SU-DHL-6 (cell line): ENCODE results near the gene ZNF709.
"Not testable (repeated sequence)": the region's sequence is repeated elsewhere in the genome, so short reads cannot be mapped to it uniquely, and the experiment has no call there.

Source experiments
- H2AFZ ChIP-seq: fragments of 200-600 bp; sonication (generic); 2 replicates; pipeline ENCODE4 v1.6.1; 2014; ENCODE audit warnings: low read depth, mild to moderate bottlenecking, moderate library complexity, mixed read lengths, antibody characterized with exemption, low read length; ENCODE audit not compliant: severe bottlenecking
- H3F3A ChIP-seq: fragments of 200-600 bp; shearing (Covaris generic); 2 replicates; pipeline ENCODE4 v1.6.0; 2016; ENCODE audit warnings: antibody characterized with exemption, mild to moderate bottlenecking; ENCODE audit not compliant: insufficient read depth
- H3K27ac ChIP-seq: fragments of 200-600 bp; sonication (generic); 2 replicates; pipeline ENCODE4 v1.5.1; 2016; ENCODE audit warnings: low read depth, mild to moderate bottlenecking, low read length, moderate library complexity, mixed read lengths
- H3K27me3 ChIP-seq: fragments of 200-600 bp; sonication (generic), shearing (Covaris generic); 2 replicates; pipeline ENCODE4 v1.6.0; 2014; ENCODE audit warnings: mild to moderate bottlenecking, low read length
- H3K36me3 ChIP-seq: fragments of 200-600 bp; sonication (generic); 2 replicates; pipeline ENCODE4 v1.6.1; 2014; ENCODE audit warnings: mild to moderate bottlenecking, low read length, mixed read lengths
- H3K4me2 ChIP-seq: fragments of 300-600, 200-600 bp; shearing (Covaris generic), sonication (generic); 2 replicates; pipeline ENCODE4 v1.6.0; 2014; ENCODE audit warnings: low read length, low read depth, mild to moderate bottlenecking; ENCODE audit not compliant: poor library complexity, severe bottlenecking
- H3K4me3 ChIP-seq: fragments of 200-600 bp; sonication (generic); 2 replicates; pipeline ENCODE4 v1.5.1; 2014; ENCODE audit warnings: antibody characterized with exemption, low read length, mild to moderate bottlenecking, mixed read lengths; ENCODE audit not compliant: insufficient read depth, poor library complexity, severe bottlenecking
- H3K79me2 ChIP-seq: fragments of 200-600 bp; sonication (generic); 2 replicates; pipeline ENCODE4 v1.6.1; 2014; ENCODE audit warnings: mild to moderate bottlenecking, low read length, moderate library complexity; ENCODE audit not compliant: insufficient read depth
- H3K9ac ChIP-seq: fragments of 200-600 bp; sonication (generic); 2 replicates; pipeline ENCODE4 v1.7.0; 2014; ENCODE audit warnings: mild to moderate bottlenecking, low read length
- H3K9me2 ChIP-seq: fragments of 200-600 bp; sonication (generic); replicated peaks from 2 replicates; pipeline ENCODE4 v1.6.1; 2014; ENCODE audit warnings: low read length; ENCODE audit not compliant: insufficient read depth
- H3K9me3 ChIP-seq: fragments of 200-600 bp; sonication (generic); 2 replicates; pipeline ENCODE4 v1.6.1; 2014; ENCODE audit warnings: low read length, mixed read lengths; ENCODE audit not compliant: insufficient read depth
- H4K20me1 ChIP-seq: fragments of 200-600 bp; sonication (generic); 2 replicates; pipeline ENCODE4 v1.6.1; 2014; ENCODE audit warnings: low read depth, mild to moderate bottlenecking, antibody characterized with exemption, low read length, moderate library complexity, mixed read lengths
- CTCF ChIP-seq: fragments of 200-600 bp; sonication (generic); IDR thresholded peaks from one replicate; pipeline ENCODE4 v1.5.1; 2017; ENCODE audit warnings: antibody characterized with exemption, mild to moderate bottlenecking, low read length, moderate library complexity; ENCODE audit not compliant: insufficient read depth, poor library complexity, severe bottlenecking
- EZH2phosphoT487 ChIP-seq: fragments of 200-600 bp; sonication (generic), shearing (Covaris generic); conservative IDR thresholded peaks from 2 replicates; pipeline ENCODE4 v1.6.1; 2018; ENCODE audit warnings: mild to moderate bottlenecking, antibody characterized with exemption, low read length, moderate library complexity, mixed read lengths

Gene ZNF709

GRCh38 chr19:12464769-12465168 lies 19.8 kb downstream of the ZNF709 start:
- no peaks in the 10 kb centered on the region for H3K27me3 ChIP-seq
- TF ChIP-seq CTCF (no peak), EZH2phosphoT487 (no peak)
- peaks cover 25% of the 10 kb centered on the region for H3K36me3 ChIP-seq
- no peak overlapping the region for H3K4me2 ChIP-seq
- H3K27ac ChIP-seq: no peak overlapping the region
- no peaks in the 10 kb centered on the region for H4K20me1 ChIP-seq
- H2AFZ ChIP-seq: no peak overlapping the region
- H3K9ac ChIP-seq: no peak overlapping the region
- no peaks in the 10 kb centered on the region for H3F3A ChIP-seq
- H3K9me3 ChIP-seq: peaks cover 45% of the 10 kb centered on the region; the same call in 1 of the 2 replicates
- no peak overlapping the region for H3K4me3 ChIP-seq
- H3K9me2 ChIP-seq: no peaks in the 10 kb centered on the region
- no peaks in the 10 kb centered on the region for H3K79me2 ChIP-seq

- not testable (repeated sequence) for H2AFZ ChIP-seq, H4K20me1 ChIP-seq, H3K9ac ChIP-seq, H3K79me2 ChIP-seq, H3K4me2 ChIP-seq, H3F3A ChIP-seq, H3K27ac ChIP-seq, H3K27me3 ChIP-seq, H3K9me2 ChIP-seq, H3K4me3 ChIP-seq
- Histone ChIP-seq H3K36me3 (peaks cover 25% of the 10 kb centered on the region), H3K9me3 (peaks cover 49% of the 10 kb centered on the region; the same call in 1 of the 2 replicates)
These were observed 20.5 kb downstream of the ZNF709 start for GRCh38 chr19:12464139-12464538.

- no peak overlapping the region for H2AFZ ChIP-seq
- no peak overlapping the region for H3K4me3 ChIP-seq
- H3K36me3 ChIP-seq: no peaks in the 10 kb centered on the region
- no peaks in the 10 kb centered on the region for H4K20me1 ChIP-seq
- H3K9ac ChIP-seq: no peak overlapping the region
- H3K4me2 ChIP-seq: no peak overlapping the region
- TF ChIP-seq EZH2phosphoT487 (no peak), CTCF (no peak)
- no peaks in the 10 kb centered on the region for H3K27me3 ChIP-seq
- H3K9me3 ChIP-seq: peaks cover 15% of the 10 kb centered on the region; the same call in 1 of the 2 replicates
- H3F3A ChIP-seq: no peaks in the 10 kb centered on the region
- no peaks in the 10 kb centered on the region for H3K79me2 ChIP-seq
- H3K27ac ChIP-seq: no peak overlapping the region
- H3K9me2 ChIP-seq: no peaks in the 10 kb centered on the region
These were observed 31.1 kb downstream of the ZNF709 start for GRCh38 chr19:12453495-12453894.

GRCh38 chr19:12450844-12451243 lies 33.8 kb downstream of the ZNF709 start:
- TF ChIP-seq CTCF (no peak), EZH2phosphoT487 (no peak)
- H4K20me1 ChIP-seq: no peaks in the 10 kb centered on the region
- H3K4me2 ChIP-seq: no peak overlapping the region
- H2AFZ ChIP-seq: no peak overlapping the region
- H3K27me3 ChIP-seq: no peaks in the 10 kb centered on the region
- no peaks in the 10 kb centered on the region for H3K79me2 ChIP-seq
- H3K27ac ChIP-seq: no peak overlapping the region
- H3K36me3 ChIP-seq: no peaks in the 10 kb centered on the region
- no peak overlapping the region for H3K4me3 ChIP-seq
- H3K9me3 ChIP-seq: peaks cover 15% of the 10 kb centered on the region; the same call in 1 of the 2 replicates
- no peaks in the 10 kb centered on the region for H3F3A ChIP-seq
- H3K9me2 ChIP-seq: no peaks in the 10 kb centered on the region
- H3K9ac ChIP-seq: no peak overlapping the region
